Subcutaneous adipose tissue (tissue), 4 donors: Measurements from ENCODE around the gene FNDC5. TPM values are rescaled to one million over a fixed set of nuclear protein-coding genes. Genes with fewer than 3 reads are reported as not detected.

Source experiments
- CTCF ChIP-seq: fragments of 450-650 bp; IDR thresholded peaks from one replicate; pipeline ENCODE4 v1.5.1; 2016; ENCODE audit warnings: low read depth, mild to moderate bottlenecking, control low read depth, antibody characterized with exemption, moderate library complexity
- total RNA-seq, 4 donors: library from RNA; depleted of rRNA; stranded (reverse); fragments of >200 nt; gene quantifications; one replicate each; pipeline ENCODE4 v1.1.0, GENCODE V29; 2016

Gene FNDC5
- total RNA-seq, 4 donors from 2014 or later, result 0.85 to 0.88 TPM; not detected in 2

DNA sequence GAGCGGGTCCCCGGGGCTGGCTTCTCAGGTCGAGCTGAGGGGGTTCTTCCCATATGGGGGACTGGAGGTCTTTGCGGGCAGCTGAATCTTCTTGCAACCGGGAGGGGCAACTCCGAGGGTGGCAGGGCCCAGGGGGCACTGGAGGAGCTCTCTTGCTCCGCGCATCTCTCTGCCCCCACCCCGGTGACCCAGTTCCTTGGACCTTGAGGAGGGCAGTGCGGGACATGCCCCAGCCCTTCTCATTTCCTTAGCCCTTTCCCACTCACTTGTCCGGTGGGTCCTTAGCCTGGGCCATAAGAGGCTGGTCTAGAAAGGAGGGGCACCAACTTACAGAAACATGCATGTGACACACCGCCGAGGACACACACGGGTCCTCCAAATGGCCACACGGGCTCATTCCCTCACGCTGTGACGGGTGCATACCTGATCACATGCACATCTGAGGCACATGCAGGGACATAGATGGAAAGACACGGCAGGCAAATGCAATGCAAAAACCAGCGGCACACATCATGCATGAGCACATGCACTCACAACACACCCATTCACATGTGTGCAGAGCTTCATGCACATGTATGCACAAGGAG is 16.2 kb upstream of the FNDC5 start:
- no peak for TF ChIP-seq CTCF

DNA sequence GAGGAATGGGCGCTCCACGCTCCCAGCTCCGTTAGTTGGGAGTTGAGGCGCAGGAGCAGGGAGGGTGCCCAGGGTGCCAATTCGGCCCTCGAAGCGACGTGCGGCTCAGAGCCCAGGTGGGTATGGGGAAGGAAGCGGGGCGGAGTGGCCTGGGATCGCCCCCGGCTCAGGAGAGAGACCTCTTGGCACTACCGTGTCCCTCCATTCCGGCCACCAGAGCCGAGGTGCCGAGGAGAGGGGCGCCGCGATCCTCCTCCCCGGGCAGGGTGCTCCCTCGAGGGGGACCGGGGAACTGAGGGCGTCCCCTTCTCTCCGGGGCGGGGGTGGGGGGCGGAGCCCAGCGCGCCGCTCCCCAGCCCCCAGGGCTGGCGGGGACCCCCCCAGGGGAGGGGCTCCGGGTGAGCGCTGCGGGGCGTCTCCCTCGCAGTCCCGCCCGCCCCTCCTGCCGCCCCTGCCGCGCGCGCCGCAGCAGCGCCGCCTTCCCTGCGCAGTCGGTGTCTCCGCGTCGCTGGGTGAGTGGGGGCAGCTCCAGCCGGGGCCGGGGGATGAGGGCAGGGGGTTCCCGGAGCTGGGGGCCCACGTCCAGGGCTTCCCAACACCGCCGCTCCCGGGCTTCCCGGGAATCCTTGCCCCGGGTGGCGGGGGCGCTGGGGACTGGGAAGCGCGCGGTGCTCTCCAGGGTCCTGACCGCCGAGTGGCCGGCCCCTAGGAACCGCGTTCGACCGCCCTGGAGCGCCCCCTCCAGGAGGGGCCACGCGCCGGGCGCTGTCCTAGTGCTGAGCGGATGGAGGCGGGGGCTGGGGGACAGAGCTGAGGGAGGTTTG is 15.5 kb upstream of the FNDC5 start, which contains the start of gene HPCA:
Gene HPCA, plus strand, starts transcription at position 488 of the 824 bp plus-strand sequence. CDS start 2,408 bp downstream, outside the sequence.
- TF ChIP-seq CTCF, result no peak

- no peak for TF ChIP-seq CTCF
These were observed 14.9 kb upstream of the FNDC5 start for GRCh38 chr1:32885676-32886003.

DNA sequence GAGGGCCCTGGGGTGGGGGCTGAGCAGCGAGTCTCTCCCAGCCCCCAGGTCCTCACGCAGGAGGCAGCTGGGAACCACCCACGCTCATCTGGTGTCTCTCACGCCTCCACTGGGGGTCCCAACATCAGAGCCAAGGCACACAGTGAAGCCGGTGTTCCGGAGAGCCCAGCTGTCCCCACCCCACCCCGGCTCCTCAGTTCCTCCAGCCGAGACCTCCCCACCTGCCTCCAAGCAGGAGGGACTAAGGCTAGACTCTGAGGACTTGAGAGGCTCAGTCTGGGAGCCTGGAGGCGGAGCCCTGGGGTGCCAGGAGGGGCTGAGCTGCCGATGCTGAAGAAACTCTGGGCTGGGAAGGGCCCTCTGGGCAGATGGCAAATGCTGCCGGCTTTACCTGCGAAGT is 14.0 kb upstream of the FNDC5 start:
- TF ChIP-seq CTCF, result no peak

DNA sequence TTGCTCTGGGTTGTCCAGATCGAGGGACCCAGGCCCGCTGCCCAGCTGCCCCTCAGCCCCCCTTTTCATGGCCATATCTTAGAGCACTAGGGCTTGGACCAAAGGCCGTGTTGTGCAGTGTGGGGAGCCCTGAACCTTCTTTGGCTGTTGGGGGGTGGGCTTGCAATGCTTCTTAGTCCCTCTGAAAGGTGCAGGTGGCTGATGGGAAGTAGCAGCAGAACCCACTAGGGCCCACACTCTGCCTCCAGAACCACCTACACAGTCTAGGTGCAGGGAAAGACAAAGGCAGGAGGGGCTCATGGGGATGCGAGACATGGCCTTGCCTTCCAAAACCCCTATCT is 13.3 kb upstream of the FNDC5 start:
- TF ChIP-seq CTCF, result no peak

DNA sequence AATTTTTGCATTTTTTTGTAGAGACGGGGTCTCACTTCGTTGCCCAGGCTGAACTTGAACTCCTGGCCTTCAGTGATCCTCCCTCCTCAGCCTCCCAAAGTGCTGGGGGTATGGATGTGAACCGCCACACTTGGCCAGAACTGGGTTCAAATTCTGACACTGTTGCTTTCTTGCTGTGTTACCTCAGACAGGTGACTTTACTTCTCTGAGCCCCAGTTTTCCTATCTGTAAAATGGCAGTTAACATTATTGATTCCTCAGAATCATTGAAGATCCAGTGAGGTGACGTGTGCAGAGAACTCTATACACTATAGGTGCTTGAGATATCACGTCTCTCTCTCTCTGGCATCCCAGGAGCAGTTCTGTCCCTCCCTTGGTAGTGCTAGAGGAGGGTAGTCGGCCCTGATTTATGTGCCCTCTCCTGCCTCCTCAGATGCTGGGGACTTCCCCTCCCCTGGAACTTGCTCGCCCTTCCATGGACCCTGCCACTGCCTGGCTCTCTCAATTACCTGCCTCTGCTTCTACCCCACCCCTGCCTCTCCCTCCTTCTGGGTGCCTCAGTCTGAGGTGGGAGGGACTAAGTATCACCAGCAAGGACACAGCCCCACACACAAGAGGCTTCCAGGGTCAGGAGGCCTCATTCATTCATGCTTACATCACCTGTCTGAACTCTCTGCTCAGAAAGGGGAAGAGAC is 12.8 kb upstream of the FNDC5 start:
- TF ChIP-seq CTCF, result no peak
